MM.1S (cell line): ENCODE data around the gene VRK3.

Experiments used
- EZH2 ChIP-seq: fragments of 300-600 bp; sonication (generic); optimal IDR thresholded peaks from 2 replicates; pipeline ENCODE3; 2017; ENCODE audit warnings: low read depth, mild to moderate bottlenecking, antibody characterized with exemption, low read length, mixed read lengths
- TF ChIP-seq, protein P1 (sequence below): fragments of 300-600 bp; sonication (generic); IDR thresholded peaks from 2 replicates; pipeline ENCODE4 v1.5.1; 2016; ENCODE audit warnings: antibody characterized with exemption, low read length, mixed read lengths

DNA sequence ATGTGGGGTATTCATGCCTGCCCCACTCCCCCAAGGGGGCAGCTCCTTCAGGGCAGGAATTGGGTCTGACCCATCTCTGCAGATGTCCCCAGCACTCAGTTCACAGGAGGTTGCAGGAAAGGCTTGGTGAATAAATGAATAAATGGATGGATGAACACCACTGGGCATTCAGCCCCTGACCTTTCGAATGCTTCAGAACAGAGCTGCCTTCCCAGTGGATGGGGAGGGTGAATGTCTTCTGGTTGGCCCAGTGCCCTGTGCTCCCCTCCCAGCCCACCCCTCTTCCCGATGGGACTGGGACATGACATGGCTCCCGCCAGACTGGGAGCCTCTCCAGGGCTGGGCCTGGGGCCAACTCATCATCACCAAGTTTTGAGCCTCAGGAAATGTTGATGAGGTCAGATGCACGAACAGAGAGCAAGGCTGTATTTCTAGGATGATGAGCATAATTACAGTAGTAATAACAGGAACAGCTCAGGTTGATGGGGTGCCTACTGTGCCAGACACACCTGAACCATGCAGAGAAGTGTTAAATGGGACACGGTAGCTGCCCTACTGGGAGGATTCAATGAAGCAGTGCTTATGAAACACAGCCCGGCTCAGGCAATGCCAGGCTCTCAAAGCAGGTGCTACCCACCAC is 25.7 kb downstream of the VRK3 start:
- TF ChIP-seq, protein P1, sequence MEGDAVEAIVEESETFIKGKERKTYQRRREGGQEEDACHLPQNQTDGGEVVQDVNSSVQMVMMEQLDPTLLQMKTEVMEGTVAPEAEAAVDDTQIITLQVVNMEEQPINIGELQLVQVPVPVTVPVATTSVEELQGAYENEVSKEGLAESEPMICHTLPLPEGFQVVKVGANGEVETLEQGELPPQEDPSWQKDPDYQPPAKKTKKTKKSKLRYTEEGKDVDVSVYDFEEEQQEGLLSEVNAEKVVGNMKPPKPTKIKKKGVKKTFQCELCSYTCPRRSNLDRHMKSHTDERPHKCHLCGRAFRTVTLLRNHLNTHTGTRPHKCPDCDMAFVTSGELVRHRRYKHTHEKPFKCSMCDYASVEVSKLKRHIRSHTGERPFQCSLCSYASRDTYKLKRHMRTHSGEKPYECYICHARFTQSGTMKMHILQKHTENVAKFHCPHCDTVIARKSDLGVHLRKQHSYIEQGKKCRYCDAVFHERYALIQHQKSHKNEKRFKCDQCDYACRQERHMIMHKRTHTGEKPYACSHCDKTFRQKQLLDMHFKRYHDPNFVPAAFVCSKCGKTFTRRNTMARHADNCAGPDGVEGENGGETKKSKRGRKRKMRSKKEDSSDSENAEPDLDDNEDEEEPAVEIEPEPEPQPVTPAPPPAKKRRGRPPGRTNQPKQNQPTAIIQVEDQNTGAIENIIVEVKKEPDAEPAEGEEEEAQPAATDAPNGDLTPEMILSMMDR = no peak
- TF ChIP-seq EZH2 = no peak
